Right lobe of liver (tissue), 6 donors: Measurements from ENCODE around the gene RGS3. TPM values are rescaled to one million over a fixed set of nuclear protein-coding genes. Genes with fewer than 3 reads are reported as not detected.

Experiments
- ATAC-seq, 4 donors: fragments of 200-7000 bp; cut with Tn5 transposase; one replicate each; pipeline ENCODE4 v1.9.1; 2020; ENCODE audit warnings: mild to moderate bottlenecking in 4 of 4, moderate library complexity in 4 of 4
- DNase-seq, 3 donors: peaks; one replicate each; pipeline ENCODE4 v3.0.0-alpha.2; 2020
- H3K27ac ChIP-seq, 3 donors: fragments of 200-600 bp; one replicate each; pipeline ENCODE4 v1.8.0; 2022
- H3K27me3 ChIP-seq, 2 donors: fragments of 200-600 bp; one replicate each; pipeline ENCODE4 v1.8.0; 2022
- H3K36me3 ChIP-seq, 4 donors: fragments of 200-600 bp; sonication (generic) in 1 of 4; one replicate each; pipeline versions ENCODE4 v1.5.1 to v1.8.0; 2017 to 2022; ENCODE audit warnings: control low read depth in 1 of 4
- H3K4me1 ChIP-seq, 4 donors: fragments of 200-600 bp; sonication (generic) in 1 of 4; one replicate each; pipeline versions ENCODE4 v1.5.1 to v1.8.0; 2017 to 2022; ENCODE audit warnings: control low read depth in 1 of 4
- H3K4me3 ChIP-seq, 3 donors: fragments of 200-600 bp; one replicate each; pipeline ENCODE4 v1.8.0; 2022
- H3K9me3 ChIP-seq, 4 donors: fragments of 200-600 bp; sonication (generic) in 1 of 4; one replicate each; pipeline versions ENCODE4 v1.5.1 to v1.8.0; 2017 to 2022; ENCODE audit warnings: control low read depth in 1 of 4
- POLR2A ChIP-seq: fragments of 450-650 bp; IDR thresholded peaks from one replicate; pipeline ENCODE4 v1.6.1; 2017; ENCODE audit warnings: antibody characterized with exemption, mild to moderate bottlenecking
- WGBS: methylation state at CpG from one replicate; pipeline ENCODE4 v1.1.6; 2018; ENCODE audit warnings: low coverage, low lambda C conversion rate; ENCODE audit not compliant: insufficient coverage; ENCODE audit errors: missing lambda C conversion rate; 5-methylcytosine and 5-hydroxymethylcytosine counted together
- intact Hi-C, 2 donors: fragments of 100-400 bp; cut with DNase I; formaldehyde crosslinking; loops; one replicate each; pipeline versions ENCODE4 v1.11.2 to v1.14.1; 2022
- total RNA-seq, 6 experiments: library from RNA; depleted of rRNA in 2 of 6; stranded (reverse); fragments of >200 nt in 2 of 6; fragmentation: NEBNext Ultra II Directional in 3 of 6; extraction: Animal tissue kit (Norgen Biotek cat#: 25700) in 3 of 6; gene quantifications; one replicate each; pipeline versions ENCODE4 v1.1.0 to v1.2.4, GENCODE V29; 2016 to 2023
- TF ChIP-seq, protein P1 (sequence below), 4 donors: fragments of 200-600 bp in 3 of 4; fragments of 450-650 bp in 1 of 4; IDR thresholded peaks; one replicate each; pipeline versions ENCODE4 v1.5.1 to v1.8.0; 2016 to 2022; ENCODE audit warnings: antibody characterized with exemption in 4 of 4, mild to moderate bottlenecking in 2 of 4
- donor health status: DM: no; HTN: yes; CAD: no.
- donor health status: DM: no; HTN: no; CAD: no.
- donor health status: DM: no; HTN: no; CAD: no.
- donor health status: DM: no; HTN: yes; CAD: no.
- donor health status: DM: no; HTN: yes; CAD: no.

RGS3 gene
- total RNA-seq, 6 experiments from 2014 or later = 19.0 to 60.3 (median 31.0) TPM

DNA sequence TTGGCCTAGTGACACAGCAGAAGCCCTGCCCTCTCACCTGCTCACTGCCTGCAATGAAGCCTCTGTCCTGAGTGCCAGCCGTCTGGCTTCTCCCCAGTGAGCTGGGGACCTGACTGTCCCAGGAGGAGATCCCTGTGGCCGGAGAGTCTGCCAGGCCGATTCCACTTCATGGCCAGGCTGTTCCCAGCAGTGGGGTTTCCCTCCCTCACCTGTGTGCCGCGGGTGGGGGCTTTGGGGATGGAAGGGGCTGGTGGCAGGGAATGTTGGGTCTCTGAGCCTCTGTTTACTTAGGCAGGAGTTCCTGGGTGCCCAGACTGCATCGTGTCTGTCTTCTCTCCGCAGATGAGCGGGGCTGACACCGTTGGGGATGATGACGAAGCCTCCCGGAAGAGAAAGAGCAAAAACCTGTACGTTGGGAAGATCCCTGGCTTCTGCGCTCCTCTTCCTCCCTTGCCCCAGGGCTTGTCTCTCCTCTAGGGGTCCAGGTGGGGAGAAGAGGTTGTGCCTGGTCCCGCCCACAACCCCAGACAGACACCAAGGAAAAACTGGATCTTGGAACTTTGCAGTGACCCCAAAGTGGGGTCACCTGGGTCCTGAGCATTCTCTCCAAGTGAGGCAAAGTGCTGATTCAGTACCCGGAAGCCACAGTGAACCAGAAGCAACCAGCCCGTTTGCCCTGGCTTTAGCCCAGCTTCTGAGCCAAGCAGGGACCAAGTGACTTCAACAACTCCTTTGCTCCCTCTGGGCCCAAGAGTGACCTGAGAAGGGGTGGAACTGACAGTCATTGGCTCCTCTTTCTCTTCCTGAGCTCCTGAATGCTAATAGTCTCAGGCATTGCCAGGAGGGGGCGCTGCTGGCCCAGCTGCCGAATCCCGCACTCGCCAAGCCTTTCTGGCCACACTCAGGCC, 127.7 kb downstream of the RGS3 start:
- Histone ChIP-seq H3K4me3 (no peak overlapping the region), H3K36me3 (peaks cover 0 to 6% (median 3%) of the 10 kb centered on the region in 4 donors), H3K9me3 (no peaks in the 10 kb centered on the region), H3K4me1 (peaks cover 0 to 32% (median 9%) of the 10 kb centered on the region in 4 donors), H3K27ac (peak overlapping the region in 2 of 3 donors; percentile 7 to 22), H3K27me3 (no peaks in the 10 kb centered on the region)
- intact Hi-C loops = loop anchor here in 1 of 2 donors (5.0 kb wide), 1 partner anchor 66 kb away; no protein-coding TSS in a partner anchor
- TF ChIP-seq, protein P1, sequence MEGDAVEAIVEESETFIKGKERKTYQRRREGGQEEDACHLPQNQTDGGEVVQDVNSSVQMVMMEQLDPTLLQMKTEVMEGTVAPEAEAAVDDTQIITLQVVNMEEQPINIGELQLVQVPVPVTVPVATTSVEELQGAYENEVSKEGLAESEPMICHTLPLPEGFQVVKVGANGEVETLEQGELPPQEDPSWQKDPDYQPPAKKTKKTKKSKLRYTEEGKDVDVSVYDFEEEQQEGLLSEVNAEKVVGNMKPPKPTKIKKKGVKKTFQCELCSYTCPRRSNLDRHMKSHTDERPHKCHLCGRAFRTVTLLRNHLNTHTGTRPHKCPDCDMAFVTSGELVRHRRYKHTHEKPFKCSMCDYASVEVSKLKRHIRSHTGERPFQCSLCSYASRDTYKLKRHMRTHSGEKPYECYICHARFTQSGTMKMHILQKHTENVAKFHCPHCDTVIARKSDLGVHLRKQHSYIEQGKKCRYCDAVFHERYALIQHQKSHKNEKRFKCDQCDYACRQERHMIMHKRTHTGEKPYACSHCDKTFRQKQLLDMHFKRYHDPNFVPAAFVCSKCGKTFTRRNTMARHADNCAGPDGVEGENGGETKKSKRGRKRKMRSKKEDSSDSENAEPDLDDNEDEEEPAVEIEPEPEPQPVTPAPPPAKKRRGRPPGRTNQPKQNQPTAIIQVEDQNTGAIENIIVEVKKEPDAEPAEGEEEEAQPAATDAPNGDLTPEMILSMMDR (IDR thresholded peaks at IDR 0.05) = peak; percentile 88 to 97 (median 94)
- TF ChIP-seq POLR2A = no peak
- 10% methylated on average over 6 of the region's 20 CpGs for WGBS
- ATAC-seq = peak; percentile 54 to 63 (median 61)
- peak; percentile 81 to 86 (median 83) for DNase-seq

DNA sequence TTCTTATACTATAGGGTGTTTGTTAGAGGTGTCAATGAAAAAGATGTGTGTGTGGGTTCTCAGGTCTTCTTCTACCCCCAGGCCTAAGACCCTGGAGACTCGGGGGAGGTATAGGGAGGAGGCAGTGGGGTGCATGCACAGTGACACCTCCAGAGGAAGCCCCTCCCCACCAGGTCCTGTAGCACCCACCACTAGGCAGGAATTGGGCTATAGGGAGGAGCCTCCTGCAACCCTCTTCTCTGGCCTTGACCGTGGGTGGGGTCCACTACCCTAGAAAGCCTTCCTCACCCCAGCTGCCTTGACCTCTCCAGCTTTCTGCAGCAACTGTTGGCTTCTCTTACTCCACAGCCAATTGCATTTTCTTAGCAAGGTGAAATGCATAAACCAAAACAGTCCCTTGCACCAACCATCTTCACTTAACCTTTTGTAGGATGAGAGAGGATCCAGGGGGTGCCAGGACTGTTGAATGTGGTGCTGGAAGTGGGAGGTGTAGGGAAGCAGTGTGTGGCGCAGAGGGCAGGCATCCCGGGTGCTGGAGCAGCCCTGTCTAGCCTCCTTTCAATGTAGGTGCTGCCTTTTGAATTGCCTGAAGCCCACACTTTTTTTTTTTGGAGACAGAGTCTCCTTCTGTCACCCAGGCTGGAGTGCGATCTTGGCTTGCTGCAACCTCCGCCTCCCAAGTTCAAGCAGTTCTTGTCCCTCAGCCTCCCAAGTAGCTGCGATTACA, 128.5 kb downstream of the RGS3 start:
- Histone ChIP-seq H3K9me3 (no peaks in the 10 kb centered on the region), H3K4me1 (peaks cover 0 to 41% (median 12%) of the 10 kb centered on the region in 4 donors), H3K36me3 (peaks cover 0 to 14% (median 7%) of the 10 kb centered on the region in 4 donors), H3K27ac (no peak overlapping the region), H3K27me3 (no peaks in the 10 kb centered on the region), H3K4me3 (no peak overlapping the region)
- no peak for TF ChIP-seq POLR2A
- TF ChIP-seq, protein P1 (IDR thresholded peaks at IDR 0.05) = no peak
- 0% methylated on average over 2 of the region's 7 CpGs for WGBS
- intact Hi-C loops = loop anchor here in 1 of 2 donors (5.0 kb wide), 1 partner anchor 65 kb away; no protein-coding TSS in a partner anchor
- DNase-seq (peak in 2 of 3 donors; percentile 32 to 45), ATAC-seq (no peak)

DNA sequence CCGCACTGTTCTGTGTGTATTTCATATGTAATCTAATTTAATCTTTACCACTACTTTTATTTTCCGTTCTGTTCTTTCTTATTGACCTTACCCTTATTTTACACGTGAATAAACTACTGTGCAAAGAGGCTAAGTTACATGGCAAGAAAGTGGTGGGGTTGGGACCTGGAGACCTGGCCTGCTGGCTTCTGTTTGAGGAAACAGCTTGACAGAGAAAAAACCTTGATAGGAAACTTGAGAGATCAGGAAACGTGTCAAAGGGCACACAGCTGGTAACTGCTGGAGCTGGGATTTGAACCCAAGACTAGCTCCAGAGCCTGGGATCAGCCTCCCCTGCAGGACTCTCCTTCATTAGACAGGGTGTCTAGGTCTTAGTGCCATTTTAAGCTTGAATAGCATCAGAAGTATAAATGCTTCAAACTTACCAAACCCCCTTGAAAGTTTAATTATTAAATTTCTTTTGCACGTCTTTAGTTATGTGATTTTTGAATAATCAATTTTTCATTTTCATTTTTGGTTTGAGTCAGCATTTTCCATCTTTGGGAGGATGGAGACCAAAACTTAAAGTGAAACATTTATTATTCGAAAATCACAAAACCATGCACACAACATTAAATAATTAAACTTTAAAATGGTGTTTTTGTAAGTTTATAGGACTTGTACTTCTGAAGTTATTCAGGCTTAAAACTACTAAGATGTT, 129.5 kb downstream of the RGS3 start:
- peak in 1 of 3 donors; percentile 1 for DNase-seq
- TF ChIP-seq, protein P1 (IDR thresholded peaks at IDR 0.05) = no peak
- no peak for TF ChIP-seq POLR2A
- ATAC-seq = no peak
- Histone ChIP-seq H3K27ac (peak overlapping the region in 2 of 3 donors; percentile 42 to 93), H3K36me3 (peaks cover 0 to 20% (median 11%) of the 10 kb centered on the region in 4 donors), H3K27me3 (no peaks in the 10 kb centered on the region), H3K4me1 (peaks cover 0 to 50% (median 16%) of the 10 kb centered on the region in 4 donors), H3K4me3 (no peak overlapping the region), H3K9me3 (no peaks in the 10 kb centered on the region)
- WGBS = 46% methylated on average over 6 of the region's 6 CpGs
- intact Hi-C loops = loop anchor here in 1 of 2 donors (5.0 kb wide), 1 partner anchor 64 kb away; no protein-coding TSS in a partner anchor
